Activated CD8-positive, alpha-beta T cell treated with anti-CD3 and anti-CD28 coated beads for 36 hours (primary cell): ENCODE measurements around the gene CGB2. TPM values are rescaled to one million over a fixed set of nuclear protein-coding genes. Genes with fewer than 3 reads are reported as not detected.

Experiments used
- ATAC-seq: fragments of 200-7000 bp; cut with Tn5 transposase; one replicate; pipeline ENCODE4 v1.10.0; 2021; ENCODE audit warnings: mild to moderate bottlenecking, moderate library complexity
- CTCF ChIA-PET: fragments of 350-600 bp; sonication (Branson Sonifier 250); formaldehyde crosslinking; loops from one replicate; lab custom pipeline; 2021; ENCODE audit warnings: antibody characterized with exemption; lab: Charles Lee
- POLR2A ChIA-PET: fragments of 350-600 bp; sonication (Branson Sonifier 250); formaldehyde crosslinking; loops from one replicate; lab custom pipeline; 2021; ENCODE audit warnings: antibody characterized with exemption; lab: Charles Lee
- DNase-seq: peaks from one replicate; pipeline ENCODE4 v3.0.0-alpha.2; 2020
- H3K27ac Mint-ChIP-seq: one replicate; pipeline ENCODE4 v1.8.0; 2021; ENCODE audit warnings: mild to moderate bottlenecking, mixed read lengths
- H3K27me3 Mint-ChIP-seq: one replicate; pipeline ENCODE4 v1.8.0; 2021; ENCODE audit warnings: mixed read lengths
- H3K36me3 Mint-ChIP-seq: one replicate; pipeline ENCODE4 v1.8.0; 2021; ENCODE audit warnings: low read depth, mixed read lengths
- H3K4me1 Mint-ChIP-seq: one replicate; pipeline ENCODE4 v1.8.0; 2021; ENCODE audit warnings: low read depth, mixed read lengths
- H3K4me3 Mint-ChIP-seq: one replicate; pipeline ENCODE4 v1.8.0; 2021; ENCODE audit warnings: mild to moderate bottlenecking, moderate library complexity, mixed read lengths
- H3K9me3 Mint-ChIP-seq: one replicate; pipeline ENCODE4 v1.8.0; 2021; ENCODE audit warnings: mixed read lengths
- intact Hi-C: fragments of 100-400 bp; cut with micrococcal nuclease; formaldehyde crosslinking; loops from one replicate; pipeline ENCODE4 v1.10.0; 2022
- total RNA-seq, 2 experiments: library from RNA; stranded (reverse); gene quantifications; one replicate each; pipeline ENCODE4 v1.2.3, GENCODE V29; 2021
- TF ChIP-seq, protein P1 (sequence below): fragments of 200-600 bp; IDR thresholded peaks from one replicate; pipeline ENCODE4 v1.8.0; 2022; ENCODE audit warnings: antibody characterized with exemption, mild to moderate bottlenecking

Gene CGB2
- total RNA-seq, 2 experiments from 2014 or later: not detected

DNA sequence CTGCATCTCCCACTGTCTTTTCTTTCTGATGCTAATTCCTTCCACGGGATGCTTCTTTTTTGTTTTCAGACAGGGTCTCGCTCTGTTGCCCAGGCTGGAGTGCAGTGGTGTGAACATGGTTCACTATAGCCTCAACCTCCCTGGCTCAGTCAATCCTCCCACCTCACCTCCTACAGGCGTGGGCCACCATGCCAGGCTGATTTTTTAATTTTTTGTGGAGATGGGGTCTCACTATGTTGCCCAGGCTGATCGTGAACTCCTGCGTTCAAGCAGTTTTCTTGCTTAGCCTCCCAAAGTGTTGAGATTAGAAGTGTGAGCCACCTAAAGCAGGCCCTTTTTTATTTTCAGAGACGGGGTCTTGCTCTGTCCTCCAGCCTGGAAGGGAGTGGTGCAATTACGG is 43.4 kb upstream of the CGB2 start:
- no peak for DNase-seq
- Mint-ChIP-seq H3K27ac (peak overlapping the region; percentile 65), H3K27me3 (no peaks in the 10 kb centered on the region), H3K4me1 (peaks cover 30% of the 10 kb centered on the region), H3K4me3 (no peak overlapping the region), H3K36me3 (peaks cover 40% of the 10 kb centered on the region), H3K9me3 (no peaks in the 10 kb centered on the region)
- intact Hi-C loops: no loop called here
- ATAC-seq: no peak
- POLR2A ChIA-PET: no interaction called here
- TF ChIP-seq, protein P1, sequence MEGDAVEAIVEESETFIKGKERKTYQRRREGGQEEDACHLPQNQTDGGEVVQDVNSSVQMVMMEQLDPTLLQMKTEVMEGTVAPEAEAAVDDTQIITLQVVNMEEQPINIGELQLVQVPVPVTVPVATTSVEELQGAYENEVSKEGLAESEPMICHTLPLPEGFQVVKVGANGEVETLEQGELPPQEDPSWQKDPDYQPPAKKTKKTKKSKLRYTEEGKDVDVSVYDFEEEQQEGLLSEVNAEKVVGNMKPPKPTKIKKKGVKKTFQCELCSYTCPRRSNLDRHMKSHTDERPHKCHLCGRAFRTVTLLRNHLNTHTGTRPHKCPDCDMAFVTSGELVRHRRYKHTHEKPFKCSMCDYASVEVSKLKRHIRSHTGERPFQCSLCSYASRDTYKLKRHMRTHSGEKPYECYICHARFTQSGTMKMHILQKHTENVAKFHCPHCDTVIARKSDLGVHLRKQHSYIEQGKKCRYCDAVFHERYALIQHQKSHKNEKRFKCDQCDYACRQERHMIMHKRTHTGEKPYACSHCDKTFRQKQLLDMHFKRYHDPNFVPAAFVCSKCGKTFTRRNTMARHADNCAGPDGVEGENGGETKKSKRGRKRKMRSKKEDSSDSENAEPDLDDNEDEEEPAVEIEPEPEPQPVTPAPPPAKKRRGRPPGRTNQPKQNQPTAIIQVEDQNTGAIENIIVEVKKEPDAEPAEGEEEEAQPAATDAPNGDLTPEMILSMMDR: no peak
- CTCF ChIA-PET: interaction anchor here (1.4 to 2.2 kb wide), 2 partner anchors 9 to 18 kb away, joined by 3 to 11 read pairs; no protein-coding TSS in a partner anchor

DNA sequence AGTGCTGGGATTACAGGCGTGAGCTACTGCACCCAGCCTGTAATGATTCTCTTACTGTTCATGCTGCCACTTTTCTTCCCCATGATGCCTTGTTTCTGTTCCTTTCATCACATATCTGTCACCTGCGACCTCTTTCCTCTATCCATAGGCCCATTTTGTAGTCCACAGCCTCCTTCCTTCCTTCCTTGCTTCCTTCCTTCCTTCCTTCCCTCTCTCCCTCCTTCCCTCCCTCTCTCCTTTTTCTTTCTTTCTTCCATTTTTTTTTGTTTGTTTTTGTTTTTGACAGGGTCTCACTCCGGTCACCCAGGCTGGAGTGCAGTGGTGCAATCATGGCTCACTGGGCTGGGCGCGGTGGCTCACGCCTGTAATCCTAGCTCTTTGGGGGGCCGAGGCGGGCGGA is 42.8 kb upstream of the CGB2 start:
- no peaks in the 10 kb centered on the region for H3K9me3 Mint-ChIP-seq
- no peak for ATAC-seq
- peaks cover 32% of the 10 kb centered on the region for H3K4me1 Mint-ChIP-seq
- intact Hi-C loops: no loop called here
- DNase-seq: no peak
- ChIA-PET POLR2A (no interaction called here), CTCF (interaction anchor here (1.4 kb wide), 1 partner anchor 9 kb away, joined by 3 read pairs; no protein-coding TSS in a partner anchor)
- H3K36me3 Mint-ChIP-seq: peaks cover 40% of the 10 kb centered on the region
- H3K27ac Mint-ChIP-seq: peak overlapping the region; percentile 21
- H3K27me3 Mint-ChIP-seq: no peaks in the 10 kb centered on the region
- H3K4me3 Mint-ChIP-seq: no peak overlapping the region
- TF ChIP-seq, protein P1: no peak

DNA sequence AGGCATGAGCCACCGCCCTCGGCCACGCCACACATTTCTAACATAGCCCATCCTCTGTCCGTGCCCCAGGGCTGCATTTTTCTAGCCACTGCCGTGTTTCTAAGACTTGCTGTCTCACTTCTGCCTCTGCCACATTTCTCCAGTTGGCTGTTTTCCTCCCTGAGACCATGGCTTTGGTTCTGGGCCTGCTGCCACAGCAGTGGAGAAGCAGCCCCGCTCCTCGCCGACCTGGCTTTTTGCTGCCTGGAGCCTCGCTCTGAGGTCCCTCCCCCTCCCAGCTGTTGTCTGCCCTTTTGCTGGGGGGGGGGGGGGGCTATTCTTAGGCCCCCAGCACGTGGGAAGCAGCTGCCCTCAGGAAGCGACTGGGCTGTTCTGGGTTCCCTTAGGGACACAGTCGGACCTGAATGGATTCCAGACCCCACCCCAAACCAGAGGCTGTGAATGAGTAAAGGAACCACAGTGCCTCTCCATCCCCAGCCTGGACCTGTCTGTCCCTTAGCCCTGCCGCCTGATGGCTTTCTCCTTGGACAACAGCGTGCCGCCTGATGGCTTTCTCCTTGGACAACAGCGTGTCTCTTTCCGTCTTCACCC is 41.9 kb upstream of the CGB2 start:
- CTCF ChIA-PET: interaction anchor here (1.4 to 5.7 kb wide), 2 partner anchors 8 to 10 kb away, joined by 3 to 101 read pairs; no protein-coding TSS in a partner anchor
- POLR2A ChIA-PET: no interaction called here
- H3K36me3 Mint-ChIP-seq: peaks cover 44% of the 10 kb centered on the region
- intact Hi-C loops: no loop called here
- no peak for ATAC-seq
- peak overlapping the region; percentile 1 for H3K27ac Mint-ChIP-seq
- DNase-seq: no peak
- no peak overlapping the region for H3K4me3 Mint-ChIP-seq
- no peaks in the 10 kb centered on the region for H3K9me3 Mint-ChIP-seq
- TF ChIP-seq, protein P1: no peak
- peaks cover 38% of the 10 kb centered on the region for H3K4me1 Mint-ChIP-seq
- no peaks in the 10 kb centered on the region for H3K27me3 Mint-ChIP-seq

DNA sequence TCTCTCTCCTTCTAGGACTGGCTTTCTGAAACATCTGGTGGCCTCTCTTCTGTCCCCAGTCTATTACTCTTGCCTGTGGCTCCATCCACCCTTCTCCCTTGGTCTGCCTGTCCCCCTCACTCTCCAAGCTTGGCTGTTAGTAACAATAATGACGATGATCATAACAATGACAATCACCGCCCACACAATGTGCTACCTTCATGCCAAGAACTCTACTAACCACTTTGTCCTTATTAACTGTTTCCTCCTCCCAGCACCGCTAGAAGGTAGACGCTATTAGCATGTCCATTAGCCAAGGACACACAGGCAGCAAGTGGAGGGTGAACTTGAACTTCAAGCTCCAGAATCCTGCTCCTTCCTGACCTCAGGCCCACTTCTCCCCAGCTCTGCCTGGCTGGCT is 41.3 kb upstream of the CGB2 start:
- Mint-ChIP-seq H3K36me3 (peaks cover 48% of the 10 kb centered on the region), H3K27me3 (no peaks in the 10 kb centered on the region), H3K9me3 (no peaks in the 10 kb centered on the region), H3K4me1 (peaks cover 43% of the 10 kb centered on the region), H3K4me3 (no peak overlapping the region), H3K27ac (peak overlapping the region; percentile 1)
- DNase-seq: no peak
- POLR2A ChIA-PET: no interaction called here
- intact Hi-C loops: no loop called here
- ATAC-seq: no peak
- TF ChIP-seq, protein P1: no peak
- CTCF ChIA-PET: interaction anchor here (0.6 to 5.7 kb wide), 3 partner anchors 11 to 92 kb away, joined by 3 to 101 read pairs (median 4); no protein-coding TSS in a partner anchor

DNA sequence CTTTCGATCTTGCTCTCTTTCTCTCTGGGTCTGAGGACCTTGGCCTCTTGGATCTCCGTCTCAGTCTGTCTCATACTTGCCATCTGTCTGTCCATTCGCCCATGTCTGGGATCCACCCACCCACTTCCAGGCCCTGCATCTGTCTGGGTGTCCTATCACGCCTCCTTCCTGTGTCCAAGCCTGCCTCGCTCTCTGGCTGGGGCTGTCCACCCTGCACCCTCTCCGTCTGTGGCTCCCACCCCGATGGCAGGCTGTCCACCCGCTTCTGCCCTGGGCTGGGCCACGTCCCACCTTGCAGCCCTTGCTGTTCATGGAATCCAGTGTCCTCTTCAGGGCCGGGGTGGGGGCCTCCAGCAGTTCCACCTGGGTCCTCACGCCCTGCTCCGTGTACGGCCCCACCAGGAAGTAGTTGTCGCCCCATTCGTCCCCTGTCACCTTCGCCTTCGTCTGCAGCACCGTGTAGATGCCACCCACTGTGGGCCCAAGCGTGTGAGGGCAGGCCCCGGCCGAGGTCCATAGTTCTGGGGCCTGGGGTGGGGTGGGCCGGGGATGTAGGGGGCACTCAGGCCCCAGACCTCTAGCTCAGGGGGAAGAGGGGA is 40.6 kb upstream of the CGB2 start:
- TF ChIP-seq, protein P1: no peak
- CTCF ChIA-PET: interaction anchor here (0.6 to 5.7 kb wide), 6 partner anchors 9 to 149 kb away, joined by 3 to 101 read pairs (median 4); a partner anchor contains a TSS
- intact Hi-C loops: no loop called here
- DNase-seq (no peak), ATAC-seq (no peak)
- H3K27ac Mint-ChIP-seq: peak overlapping the region; percentile 66
- peaks cover 43% of the 10 kb centered on the region for H3K36me3 Mint-ChIP-seq
- peak overlapping the region; percentile 20 for H3K4me3 Mint-ChIP-seq
- H3K9me3 Mint-ChIP-seq: no peaks in the 10 kb centered on the region
- no peaks in the 10 kb centered on the region for H3K27me3 Mint-ChIP-seq
- peaks cover 45% of the 10 kb centered on the region for H3K4me1 Mint-ChIP-seq
- POLR2A ChIA-PET: interaction anchor here (1.5 kb wide), 1 partner anchor 15 kb away, joined by 8 read pairs; no protein-coding TSS in a partner anchor
